HG02610 (cell line): ENCODE results near the gene KCNJ12.
"Not testable (repeated sequence)": the region's sequence is repeated elsewhere in the genome, so short reads cannot be mapped to it uniquely, and the experiment has no call there.

Experiments
- ATAC-seq: cut with Tn5 transposase; IDR thresholded peaks from one replicate; pipeline ENCODE4 v1.9.1; 2021; ENCODE audit warnings: mild to moderate bottlenecking, moderate library complexity; ENCODE audit not compliant: unreplicated experiment

The KCNJ12 gene

GRCh38 chr17:21404956-21405731, 29.0 kb downstream of the KCNJ12 start:
- ATAC-seq, result not testable (repeated sequence)

GRCh38 chr17:21405904-21406400, 29.8 kb downstream of the KCNJ12 start:
- ATAC-seq, result not testable (repeated sequence)

GRCh38 chr17:21406616-21407404, 30.7 kb downstream of the KCNJ12 start:
- ATAC-seq, result not testable (repeated sequence)

DNA sequence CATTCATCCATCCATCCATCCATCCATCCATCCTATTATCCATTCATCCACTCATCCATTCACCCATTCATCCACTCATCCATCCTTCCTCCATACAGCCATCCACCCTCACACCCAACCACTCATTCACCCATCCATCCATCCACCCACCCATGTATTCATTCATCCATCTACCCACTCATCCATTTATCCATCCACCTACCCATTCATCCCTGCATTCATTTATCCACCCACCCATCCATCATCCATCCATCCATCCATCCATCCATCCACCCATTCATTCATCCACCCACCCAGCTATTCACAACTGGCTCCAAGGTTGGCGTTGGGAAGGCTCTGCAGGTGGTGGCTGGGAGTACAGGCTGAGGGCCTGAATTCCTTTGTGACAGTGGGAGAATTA, 31.6 kb downstream of the KCNJ12 start:
- ATAC-seq, result not testable (repeated sequence)

DNA sequence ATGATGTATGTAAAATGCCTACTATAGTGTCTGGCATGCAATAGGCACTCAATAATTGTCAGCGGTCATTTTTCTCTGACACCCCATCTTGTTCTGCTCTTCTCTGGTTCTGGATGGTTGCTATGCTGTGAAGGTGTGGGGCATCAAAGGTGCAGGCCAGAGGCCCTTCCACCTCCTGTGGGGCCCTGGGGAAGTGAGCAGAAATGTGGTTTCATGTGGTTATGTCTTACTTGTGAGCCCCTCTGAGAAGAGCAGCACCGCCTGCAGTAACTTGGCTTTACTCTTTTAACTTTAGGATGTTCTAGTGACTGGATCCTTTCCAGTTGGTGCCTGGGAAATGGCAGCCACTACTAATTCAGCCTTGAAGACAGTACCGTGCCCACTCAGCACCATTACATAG, 32.1 kb downstream of the KCNJ12 start:
- not testable (repeated sequence) for ATAC-seq

DNA sequence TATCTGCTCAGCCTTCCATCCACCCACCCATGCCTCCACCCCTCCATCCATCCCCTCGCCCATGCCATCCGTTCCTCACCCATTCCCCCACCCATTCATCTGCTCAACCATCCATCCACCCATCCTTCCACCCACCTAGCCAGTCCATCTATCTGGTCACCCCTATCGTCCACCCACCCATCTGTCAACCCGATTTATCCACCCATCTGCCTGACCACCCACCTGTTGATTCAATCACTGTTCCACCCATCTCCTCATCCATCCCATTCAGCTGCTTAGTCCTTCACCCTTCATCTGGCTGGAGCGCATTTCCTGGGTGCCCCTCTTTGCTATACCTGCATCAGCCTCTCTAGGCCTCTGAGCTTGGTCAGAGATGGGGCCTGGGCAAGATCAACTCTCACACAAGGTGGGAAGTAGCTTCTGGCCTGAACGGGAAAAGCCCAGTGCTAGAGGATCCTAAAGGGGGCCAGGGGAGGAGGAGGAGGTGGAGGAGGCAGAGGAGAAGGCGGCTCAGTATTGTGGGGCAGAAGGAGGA, 32.7 kb downstream of the KCNJ12 start:
- ATAC-seq, result not testable (repeated sequence)

- not testable (repeated sequence) for ATAC-seq
Observed at GRCh38 chr17:21409388-21409787, 33.2 kb downstream of the KCNJ12 start.

DNA sequence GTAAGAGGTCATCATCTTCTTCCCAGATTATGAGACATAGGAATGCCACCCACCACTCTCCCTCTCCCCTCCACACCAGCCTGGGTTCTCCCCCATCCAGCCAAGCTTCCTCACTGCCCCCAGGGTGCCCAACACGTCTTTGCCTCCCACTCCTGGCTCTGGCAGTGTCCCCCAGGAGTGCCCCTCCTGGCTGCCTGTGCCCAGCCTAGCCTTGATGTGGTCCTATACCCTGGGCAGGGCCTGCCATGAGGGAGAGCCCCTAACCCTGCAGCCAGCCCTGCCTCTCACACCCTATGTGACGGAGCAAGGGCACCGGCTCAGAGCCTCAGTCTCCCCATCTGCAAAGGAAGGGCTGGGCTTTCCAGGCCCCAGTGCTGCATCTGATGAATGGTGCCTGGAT, 33.8 kb downstream of the KCNJ12 start:
- not testable (repeated sequence) for ATAC-seq

DNA sequence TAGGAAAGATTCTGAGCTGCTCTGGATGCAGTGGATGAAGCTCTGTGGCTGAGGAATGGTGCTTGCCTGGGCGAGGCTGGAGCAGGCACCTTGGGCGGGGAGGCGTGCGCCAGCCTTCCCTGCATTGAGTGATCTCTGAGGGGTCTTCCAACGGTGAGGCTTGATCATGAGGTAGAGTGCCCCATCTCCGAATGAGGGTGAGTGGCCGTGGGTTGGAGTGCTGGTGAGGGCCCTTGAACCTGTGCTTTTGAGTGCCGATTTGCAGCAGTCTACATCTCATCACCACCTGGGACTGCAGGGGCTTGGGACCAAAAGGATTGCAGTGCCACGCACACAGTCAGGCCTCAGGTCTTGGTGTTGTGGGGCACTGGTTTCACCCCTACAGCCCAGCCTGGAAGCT, 34.2 kb downstream of the KCNJ12 start:
- ATAC-seq, result not testable (repeated sequence)

DNA sequence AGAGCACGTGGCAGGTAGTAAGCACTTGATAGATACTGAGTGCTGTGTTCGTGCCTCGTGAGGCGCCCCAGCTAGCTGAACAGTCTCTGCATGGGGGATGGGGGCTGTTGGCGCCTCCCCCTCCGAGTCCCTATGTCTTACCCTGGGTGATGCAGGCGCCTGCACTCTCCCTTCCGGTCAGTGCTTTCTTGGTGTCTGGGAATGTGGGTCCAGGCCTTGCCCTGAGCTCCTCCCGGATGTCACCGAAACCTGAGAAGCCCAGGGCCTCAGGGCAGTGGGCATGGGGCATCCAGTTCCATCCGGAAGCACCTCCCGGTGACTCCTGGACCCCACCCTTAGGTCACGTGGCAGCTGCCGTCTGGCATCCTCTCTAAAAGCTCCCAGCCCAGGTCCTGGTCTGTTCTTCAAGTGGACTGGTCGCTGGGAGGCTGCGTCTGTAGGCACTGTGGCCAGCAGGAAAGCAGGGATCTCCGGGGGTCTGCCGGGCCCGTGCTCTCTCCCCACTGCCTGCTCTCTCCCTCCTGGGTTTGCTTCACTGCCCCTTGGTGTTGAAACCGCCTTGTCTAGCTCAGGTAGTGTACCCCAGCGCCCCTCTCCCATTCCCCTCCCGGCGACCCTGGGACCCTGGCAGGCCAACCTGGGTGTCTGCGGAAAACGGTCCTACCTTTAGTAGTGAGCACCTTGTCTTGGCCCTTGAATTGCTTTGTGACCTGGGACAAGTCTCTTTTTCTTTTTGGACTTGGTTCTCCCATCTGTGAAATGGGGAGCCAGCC, 34.9 kb downstream of the KCNJ12 start:
- ATAC-seq, result not testable (repeated sequence)

DNA sequence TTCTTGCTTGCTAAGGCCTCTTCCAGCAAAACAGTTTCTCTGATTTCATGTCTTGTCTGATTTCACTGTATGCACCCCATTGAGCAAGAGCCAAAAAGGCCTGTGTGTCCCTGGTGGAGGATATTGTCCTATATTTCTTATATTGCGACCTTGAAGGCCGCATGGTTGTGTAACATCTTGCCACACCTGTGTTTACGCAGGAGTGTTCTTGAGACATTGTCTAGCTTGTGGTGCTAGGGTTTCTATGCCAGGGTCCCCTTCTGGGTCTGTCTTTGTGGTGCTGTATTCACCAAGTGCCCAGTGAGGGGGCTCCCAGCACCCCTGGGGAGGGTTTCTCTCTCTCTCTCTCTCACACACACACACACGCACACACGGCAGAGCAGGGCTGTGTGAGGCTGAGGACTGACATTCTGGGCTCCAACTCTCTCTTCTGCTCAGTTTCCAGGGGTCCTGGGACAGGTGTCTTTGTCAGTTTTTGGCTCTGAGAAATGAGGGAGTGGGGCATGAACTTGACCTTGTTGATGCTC, 35.6 kb downstream of the KCNJ12 start:
- ATAC-seq, result not testable (repeated sequence)

DNA sequence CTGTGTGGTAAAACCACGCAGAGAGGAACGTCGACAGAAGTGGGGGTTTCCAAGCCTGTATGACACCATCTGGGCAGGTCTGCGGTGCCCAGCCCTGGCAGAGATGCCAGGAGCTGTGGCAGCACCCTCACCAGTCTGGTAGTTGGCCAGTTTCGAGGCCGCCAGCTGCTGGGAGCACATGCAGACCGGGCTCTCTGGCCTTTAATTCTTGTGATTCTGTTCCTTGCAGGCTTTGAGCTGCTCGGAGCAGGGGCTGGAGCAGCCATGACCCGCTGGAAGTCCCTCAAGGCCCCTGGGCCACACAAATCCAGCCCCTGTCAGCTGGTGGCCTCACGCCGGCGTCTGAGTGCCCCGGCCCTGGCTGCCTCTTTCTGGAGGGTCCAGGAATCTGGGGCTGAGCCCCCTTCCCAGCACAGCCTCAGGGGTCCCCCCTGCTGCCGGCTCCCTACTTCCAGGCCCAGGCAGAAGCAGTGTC, 36.1 kb downstream of the KCNJ12 start:
- ATAC-seq, result not testable (repeated sequence)

GRCh38 chr17:21413570-21414279, 37.6 kb downstream of the KCNJ12 start:
- not testable (repeated sequence) for ATAC-seq

GRCh38 chr17:21414616-21415015, 38.5 kb downstream of the KCNJ12 start:
- not testable (repeated sequence) for ATAC-seq

GRCh38 chr17:21415166-21415990, 39.2 kb downstream of the KCNJ12 start:
- ATAC-seq, result not testable (repeated sequence)

DNA sequence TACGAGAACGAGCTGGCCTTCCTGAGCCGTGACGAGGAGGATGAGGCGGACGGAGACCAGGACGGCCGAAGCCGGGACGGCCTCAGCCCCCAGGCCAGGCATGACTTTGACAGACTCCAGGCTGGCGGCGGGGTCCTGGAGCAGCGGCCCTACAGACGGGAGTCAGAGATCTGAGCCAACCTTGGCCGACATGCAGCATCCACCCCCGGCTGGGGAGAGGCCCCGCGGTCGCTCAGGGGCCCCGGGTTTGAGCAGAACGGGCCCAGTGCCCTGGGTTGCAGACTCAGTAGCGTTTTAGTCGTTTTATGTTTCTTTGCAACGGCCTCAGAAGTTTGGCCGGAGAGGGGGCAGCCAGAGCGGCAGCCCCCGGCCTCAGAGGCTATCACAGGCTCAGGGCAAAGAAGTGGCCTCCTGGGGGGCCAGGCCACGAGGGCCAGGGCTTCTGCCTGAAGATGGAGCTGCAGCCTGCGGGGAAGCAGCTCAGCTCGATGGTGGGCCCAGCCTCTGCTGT, 40.4 kb downstream of the KCNJ12 start:
- ATAC-seq, result not testable (repeated sequence)

DNA sequence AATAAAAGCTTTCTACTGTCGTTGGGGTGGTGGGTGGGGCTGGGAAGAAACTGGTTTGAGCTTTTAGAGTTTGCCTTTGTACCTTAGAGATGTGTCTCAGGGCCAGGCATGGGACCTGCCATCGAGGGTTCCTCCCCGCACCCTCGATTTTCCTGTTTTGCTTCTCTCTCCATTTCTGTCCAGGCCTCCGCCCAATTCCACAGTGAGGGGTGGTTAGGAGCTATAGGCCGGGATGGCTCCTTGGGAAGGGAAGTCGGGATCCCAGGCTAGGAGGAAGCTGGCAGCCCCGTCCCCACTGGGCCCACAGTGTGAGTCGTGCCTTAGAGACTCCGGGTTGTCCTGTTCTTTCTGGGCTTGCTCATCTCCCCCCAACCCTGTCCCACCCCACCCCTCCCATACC, 41.2 kb downstream of the KCNJ12 start:
- not testable (repeated sequence) for ATAC-seq

GRCh38 chr17:21417921-21418320, 41.8 kb downstream of the KCNJ12 start:
- ATAC-seq, result no peak
